K562 (cell line): ENCODE measurements around the gene HNRNPLL. TPM values are rescaled to one million over a fixed set of nuclear protein-coding genes. Genes with fewer than 3 reads are reported as not detected.

ENCODE experiments used
- BCOR ChIP-seq: fragments of 450-650 bp; IDR thresholded peaks from 2 replicates; pipeline ENCODE4 v1.6.1; 2016
- BRCA1 ChIP-seq, 2 experiments: fragments of 450-650 bp in 1 of 2; sonication (generic) in 1 of 2; formaldehyde crosslinking in 1 of 2; IDR thresholded peaks; 2 replicates each; pipeline versions ENCODE4 v1.5.0 to v1.6.1; 2017 to 2020; ENCODE audit warnings: mild to moderate bottlenecking in 1 of 2, missing genetic modification reagents in 1 of 2
- CCAR2 ChIP-seq: fragments of 200-400 bp; formaldehyde crosslinking; IDR thresholded peaks from 2 replicates; pipeline ENCODE4 v1.6.1; 2017; ENCODE audit warnings: mild to moderate bottlenecking, low read depth, low read length
- CEBPG ChIP-seq, 3 experiments: fragments of 200-800 bp in 1 of 3; sonication (Bioruptor generic) in 1 of 3; sonication (generic) in 1 of 3; formaldehyde crosslinking in 1 of 3; IDR thresholded peaks in 2 of 3; conservative IDR thresholded peaks in 1 of 3; 2 replicates each; pipeline versions ENCODE4 v1.6.1 to v1.8.0; 2016 to 2022; ENCODE audit warnings: missing compliant biosample characterization in 2 of 3, missing genetic modification characterization in 2 of 3, mild to moderate bottlenecking in 1 of 3, missing genetic modification reagents in 1 of 3
- CTCF ChIP-seq, 3 experiments: IDR thresholded peaks in 2 of 3; conservative IDR thresholded peaks in 1 of 3; 2 replicates each; pipeline ENCODE4 v1.5.1; 2011 to 2012; ENCODE audit warnings: low read length in 3 of 3, mild to moderate bottlenecking in 3 of 3, control low read depth in 2 of 3, improper control_type of control experiment in 1 of 3, inconsistent platforms in 1 of 3, low read depth in 1 of 3, mixed read lengths in 1 of 3, moderate library complexity in 1 of 3; ENCODE audit not compliant: insufficient read depth in 2 of 3
- CXXC5 ChIP-seq: fragments of 250-450 bp; sonication (Bioruptor Pico); IDR thresholded peaks from 2 replicates; pipeline ENCODE4 v1.8.0; 2022; ENCODE audit warnings: inconsistent platforms, mild to moderate bottlenecking, moderate library complexity
- ERF ChIP-seq: fragments of 450-650 bp; formaldehyde crosslinking; IDR thresholded peaks from 2 replicates; pipeline ENCODE4 v1.4.0; 2020; ENCODE audit warnings: mild to moderate bottlenecking, mixed read lengths
- GMEB1 ChIP-seq: fragments of 250-450 bp; sonication (Bioruptor Pico); IDR thresholded peaks from 2 replicates; pipeline ENCODE4 v1.4.0; 2020; ENCODE audit warnings: mild to moderate bottlenecking
- HDAC3 ChIP-seq: fragments of 450-650 bp; IDR thresholded peaks from 2 replicates; pipeline ENCODE4 v1.6.1; 2018; ENCODE audit warnings: borderline replicate concordance, mild to moderate bottlenecking, moderate library complexity; ENCODE audit not compliant: partially characterized antibody
- HNRNPUL1 ChIP-seq: fragments of 200-400 bp; formaldehyde crosslinking; IDR thresholded peaks from 2 replicates; pipeline ENCODE4 v1.6.1; 2017; ENCODE audit warnings: low read length
- KHSRP ChIP-seq: fragments of 450-650 bp; IDR thresholded peaks from 2 replicates; pipeline ENCODE4 v1.6.1; 2017
- NCOR1 ChIP-seq: fragments of 450-650 bp; IDR thresholded peaks from 2 replicates; pipeline ENCODE4 v1.6.1; 2016; ENCODE audit warnings: mild to moderate bottlenecking, moderate library complexity
- NRF1 ChIP-seq, 2 experiments: fragments of 450-650 bp; IDR thresholded peaks in 1 of 2; conservative IDR thresholded peaks in 1 of 2; 2 replicates each; pipeline ENCODE4 v1.6.1; 2014; ENCODE audit warnings: mild to moderate bottlenecking in 2 of 2
- TAL1 ChIP-seq: fragments of 450-650 bp; IDR thresholded peaks from 2 replicates; pipeline ENCODE4 v1.6.1; 2016; ENCODE audit warnings: mild to moderate bottlenecking
- ZNF609 ChIP-seq: sonication (generic); formaldehyde crosslinking; IDR thresholded peaks from 2 replicates; pipeline ENCODE4 v1.8.1; 2023; ENCODE audit warnings: missing genetic modification reagents, mild to moderate bottlenecking, borderline replicate concordance
- ZNF77 ChIP-seq: fragments of 250-450 bp; sonication (Bioruptor Pico); IDR thresholded peaks from 2 replicates; pipeline ENCODE4 v1.5.0; 2020
- polyA plus RNA-seq, 8 experiments: library from polyadenylated mRNA; depleted of rRNA in 4 of 8; stranded (reverse) in 5 of 8; unstranded in 3 of 8; fragments of >200 nt; fragmentation: Nextera tagmentation in 2 of 8; fragmentation: Illumina TruSeq in 1 of 8; extraction: Ambion mirVana in 2 of 8; extraction: Trizol in 1 of 8; gene quantifications; 2 replicates each; pipeline versions ENCODE4 v1.2.1 to v1.2.3, GENCODE V29; 2011 to 2014; ENCODE audit warnings: inconsistent platforms in 1 of 8, missing spikeins in 1 of 8
- total RNA-seq, 7 experiments: library from RNA; depleted of rRNA in 6 of 7; stranded (reverse); fragments of >200 nt in 6 of 7; fragmentation: Illumina TruSeq in 2 of 7; extraction: Trizol in 2 of 7; gene quantifications; 2 replicates each; pipeline versions ENCODE4 v1.2.1 to v1.2.3, GENCODE V29; 2011 to 2021; ENCODE audit warnings: low replicate concordance in 1 of 7

HNRNPLL gene
- total and polyA plus RNA-seq, 9 of the 15 experiments (the other 6 are each of a cell fraction or from before 2014, with no cell fraction given) = 19.8 to 135 (median 57.8) TPM

GRCh38 chr2:38603402-38604290 is 918 bp upstream of the HNRNPLL start (continued):
- TF ChIP-seq ZNF609 (CRISPR knock-in tag) (peak; percentile 49; the same call in 1 of the 2 replicates), GMEB1 (CRISPR knock-in tag) (no peak), CCAR2 (no peak), TAL1 (no peak), NRF1 (conservative IDR thresholded peaks at IDR 0.05 in 1 of 2, IDR thresholded peaks at IDR 0.05 in 1 of 2) (no peak), BCOR (0 out of 2 replicates have a peak, but pooled peaks have one; percentile 10), CTCF (IDR thresholded peaks at IDR 0.05 in 2 of 3, conservative IDR thresholded peaks at IDR 0.05 in 1 of 3; ENCODE audit: insufficient read depth in 2 of 3, low read depth in 1 of 3, low read length in 3 of 3) (peak; percentile 95 to 98 (median 96)), ZNF77 (CRISPR knock-in tag) (no peak), BRCA1 (IDR thresholded peaks at IDR 0.05) (no peak), BRCA1 (CRISPR knock-in tag; IDR thresholded peaks at IDR 0.05) (no peak), NCOR1 (no peak), HDAC3 (no peak), CXXC5 (CRISPR knock-in tag) (no peak), ERF (CRISPR knock-in tag) (no peak), HNRNPUL1 (no peak), CEBPG (CRISPR knock-in tag; IDR thresholded peaks at IDR 0.05) (no peak; the same call in 1 of the 2 replicates), CEBPG (tag; conservative IDR thresholded peaks at IDR 0.05 in 1 of 2, IDR thresholded peaks at IDR 0.05 in 1 of 2) (no peak), KHSRP (no peak)
